Urothelium cell line (cell line): ENCODE data around the gene CNGB1.
"Not testable (repeated sequence)": the region's sequence is repeated elsewhere in the genome, so short reads cannot be mapped to it uniquely, and the experiment has no call there.

ENCODE experiments used
- DNase-seq: peaks from one replicate; pipeline ENCODE4 v3.0.0; 2011; ENCODE audit warnings: low spot score, mixed read lengths
- FAIRE-seq: peaks from 2 replicates; lab custom pipeline; 2011; peaks lifted over from hg19 to GRCh38; lab: Jason Lieb, UNC

Gene CNGB1

GRCh38 chr16:57914244-57915173 lies 56.4 kb downstream of the CNGB1 start:
- FAIRE-seq (no peak), DNase-seq (no peak)

GRCh38 chr16:57912529-57913260 lies 58.2 kb downstream of the CNGB1 start:
- peak; percentile 98 for FAIRE-seq
- DNase-seq = no peak

GRCh38 chr16:57911743-57912142 lies 59.2 kb downstream of the CNGB1 start:
- DNase-seq = no peak
- FAIRE-seq = no peak

- no peak for FAIRE-seq
- no peak for DNase-seq
Observed at GRCh38 chr16:57910696-57911095, 60.2 kb downstream of the CNGB1 start.

- DNase-seq = no peak
Observed at GRCh38 chr16:57908409-57908987, 62.4 kb downstream of the CNGB1 start.

GRCh38 chr16:57906382-57907316 lies 64.3 kb downstream of the CNGB1 start:
- DNase-seq = no peak
- no peak for FAIRE-seq

More at GRCh38 chr16:57908409-57908987, 62.4 kb downstream of the CNGB1 start:
- no peak for FAIRE-seq

GRCh38 chr16:57904101-57904500 lies 66.8 kb downstream of the CNGB1 start:
- no peak for FAIRE-seq
- DNase-seq = no peak

GRCh38 chr16:57903656-57904055 lies 67.3 kb downstream of the CNGB1 start:
- no peak for FAIRE-seq
- no peak for DNase-seq

GRCh38 chr16:57901480-57902069 lies 69.4 kb downstream of the CNGB1 start:
- peak; percentile 20 for FAIRE-seq
- DNase-seq = no peak

- FAIRE-seq = no peak
- no peak for DNase-seq
Observed at GRCh38 chr16:57900796-57901479, 70.0 kb downstream of the CNGB1 start.

- FAIRE-seq = no peak
Observed at GRCh38 chr16:57899771-57900661, 70.9 kb downstream of the CNGB1 start.

GRCh38 chr16:57898961-57899360 lies 72.0 kb downstream of the CNGB1 start:
- DNase-seq (no peak), FAIRE-seq (no peak)

More at GRCh38 chr16:57899771-57900661, 70.9 kb downstream of the CNGB1 start:
- DNase-seq = peak; percentile 62

GRCh38 chr16:57897996-57898395 lies 72.9 kb downstream of the CNGB1 start:
- DNase-seq (no peak), FAIRE-seq (no peak)

GRCh38 chr16:57897053-57897784 lies 73.7 kb downstream of the CNGB1 start:
- DNase-seq (no peak), FAIRE-seq (no peak)

GRCh38 chr16:57895081-57895547 lies 75.8 kb downstream of the CNGB1 start:
- FAIRE-seq = not testable (repeated sequence)

GRCh38 chr16:57894390-57895080 lies 76.4 kb downstream of the CNGB1 start:
- FAIRE-seq = no peak
- DNase-seq = no peak

More at GRCh38 chr16:57895081-57895547, 75.8 kb downstream of the CNGB1 start:
- DNase-seq = not testable (repeated sequence)
